IPS-NIHi11 (cell line): ENCODE measurements around the gene CHI3L1.
A peak's percentile ranks its signal among the peaks of the same experiment; 100 is the strongest.

ENCODE experiments used
- DNase-seq: peaks from one replicate; pipeline ENCODE4 v3.0.0; 2012; ENCODE audit warnings: mixed read lengths, low spot score

CHI3L1 gene

GRCh38 chr1:203151362-203152157 is 34.9 kb downstream of the CHI3L1 start:
- no peak for DNase-seq

- DNase-seq: no peak
These were observed 35.8 kb downstream of the CHI3L1 start for GRCh38 chr1:203150511-203151297.

DNA sequence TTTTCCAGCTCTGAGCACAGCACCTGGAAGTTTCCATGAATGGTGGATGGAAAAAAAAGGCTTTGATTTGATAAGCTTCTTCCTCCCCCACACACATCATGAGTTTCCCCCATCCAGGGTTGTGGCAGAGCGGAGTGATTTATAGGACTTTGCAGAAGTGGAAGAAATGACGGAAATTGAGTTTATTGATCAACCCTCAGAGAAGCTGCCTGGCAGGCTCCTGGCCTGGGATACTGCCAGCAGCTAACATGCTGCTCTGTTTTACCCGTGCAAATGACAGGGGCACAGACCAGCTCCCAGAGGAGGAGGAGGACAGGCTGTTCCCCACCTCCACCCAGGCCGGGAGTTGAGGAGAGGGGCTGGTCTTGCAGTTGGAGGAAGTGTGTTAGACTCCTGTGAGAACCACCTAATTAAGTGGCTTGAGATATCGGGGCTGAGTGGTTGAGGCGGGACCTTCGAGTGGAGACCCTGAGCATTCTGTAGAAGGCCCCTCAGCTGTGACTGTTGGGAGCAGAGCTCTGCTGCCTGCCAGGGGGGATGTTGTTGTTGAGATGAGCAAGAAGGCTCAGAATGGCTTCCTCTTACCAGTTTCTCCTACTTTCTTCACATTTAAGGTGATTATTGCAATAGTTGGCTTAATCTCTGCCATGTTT is 37.2 kb downstream of the CHI3L1 start:
- no peak for DNase-seq

GRCh38 chr1:203148579-203148978 is 37.9 kb downstream of the CHI3L1 start:
- DNase-seq: no peak

DNA sequence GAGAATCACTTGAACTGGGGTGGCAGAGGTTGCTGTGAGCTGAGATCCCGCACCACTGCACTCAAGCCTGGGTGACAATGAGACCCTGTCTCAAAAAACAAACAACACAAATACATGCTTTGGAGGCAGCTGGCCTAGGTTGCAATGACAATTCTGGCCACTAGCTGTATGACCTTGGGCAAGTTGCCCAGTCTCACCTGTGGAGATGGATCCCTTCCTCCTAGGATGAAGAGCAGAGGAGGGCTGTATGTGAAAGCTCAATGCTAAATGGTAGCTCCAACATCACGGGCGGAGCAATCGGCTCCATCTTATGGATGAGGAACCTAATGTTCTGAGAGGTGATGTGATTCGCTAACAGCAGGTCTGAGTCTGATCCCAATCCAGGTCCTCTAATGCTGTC is 38.4 kb downstream of the CHI3L1 start:
- DNase-seq: peak; percentile 65

- DNase-seq: no peak
These were observed 39.1 kb downstream of the CHI3L1 start for GRCh38 chr1:203147376-203147775.

GRCh38 chr1:203146537-203146936 is 40.0 kb downstream of the CHI3L1 start:
- no peak for DNase-seq

- no peak for DNase-seq
These were observed 40.5 kb downstream of the CHI3L1 start for GRCh38 chr1:203146042-203146369.

DNA sequence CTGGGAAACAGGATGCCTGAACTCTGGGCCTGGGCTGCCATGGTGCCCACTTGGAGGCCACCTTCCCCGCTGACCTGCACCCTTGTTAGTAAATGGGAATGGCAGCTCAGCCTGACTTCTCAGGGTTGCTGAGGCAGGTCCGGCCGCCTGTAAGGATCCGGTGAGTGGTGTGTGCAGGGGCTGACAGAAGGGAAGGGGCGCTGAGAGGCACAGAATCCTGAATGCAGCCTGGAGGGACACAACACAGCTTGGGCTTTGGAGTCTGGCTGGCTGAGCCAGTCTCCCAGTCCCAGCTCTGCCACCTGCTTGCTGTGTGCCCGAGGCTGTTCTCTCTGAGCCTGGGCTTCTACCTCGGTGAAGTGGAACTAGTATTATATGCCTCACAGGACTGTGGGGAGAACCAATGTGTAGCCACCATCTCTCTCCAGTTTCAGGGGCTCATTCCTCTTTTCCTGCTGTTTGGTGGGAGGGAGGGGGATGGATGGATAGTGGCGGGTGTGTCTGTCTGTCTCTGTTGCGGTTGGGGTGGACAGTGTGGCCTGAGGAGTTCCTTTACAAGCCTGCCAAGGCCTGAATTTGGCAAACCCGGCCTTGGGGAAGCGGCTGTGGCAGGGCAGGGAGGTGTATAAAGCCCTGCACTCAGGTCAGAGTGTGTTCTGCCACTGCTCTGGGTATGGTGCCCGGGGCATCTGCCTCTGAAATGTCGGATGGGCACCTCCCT is 41.0 kb downstream of the CHI3L1 start:
- DNase-seq: no peak

DNA sequence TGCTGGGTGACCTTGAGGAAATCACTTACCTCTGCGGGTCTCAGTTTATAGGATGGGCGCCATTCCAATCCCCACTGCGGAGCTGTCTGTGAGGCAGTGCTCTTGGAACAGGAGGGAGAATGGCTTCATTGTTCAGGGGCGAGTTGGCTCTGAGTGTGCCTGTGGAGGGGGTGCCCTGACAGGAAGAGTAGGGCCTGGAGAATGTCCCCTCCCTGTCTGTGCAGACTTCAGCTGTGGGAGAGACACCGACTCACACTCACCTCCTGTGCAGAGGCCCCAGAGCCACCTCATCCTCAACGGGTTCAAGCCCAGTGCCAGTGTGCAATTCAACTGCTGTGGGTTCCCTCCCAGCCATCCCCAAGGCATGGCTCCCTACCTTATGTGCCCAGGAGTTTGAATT is 41.8 kb downstream of the CHI3L1 start:
- DNase-seq: no peak

DNA sequence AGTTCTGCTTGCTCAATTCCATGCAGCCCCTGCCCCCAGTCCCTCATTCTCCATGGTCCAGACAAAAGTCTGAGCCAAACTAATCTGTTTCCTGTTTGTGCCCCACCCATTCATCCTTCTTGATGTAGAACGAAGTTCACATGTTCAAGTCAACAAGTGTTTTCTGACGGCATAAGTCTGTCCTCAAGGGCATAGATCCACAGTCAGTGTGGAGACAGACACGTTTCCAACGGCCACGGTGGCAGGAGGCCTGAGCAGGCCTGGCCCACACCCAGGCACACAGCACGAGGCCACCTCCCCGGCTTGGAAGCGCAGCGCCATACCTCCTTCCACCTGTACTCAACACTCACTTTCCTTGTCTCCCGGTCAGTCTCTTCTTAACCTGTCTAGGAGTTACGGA is 42.9 kb downstream of the CHI3L1 start:
- DNase-seq: no peak

GRCh38 chr1:203142684-203143408 is 43.7 kb downstream of the CHI3L1 start:
- DNase-seq: no peak

DNA sequence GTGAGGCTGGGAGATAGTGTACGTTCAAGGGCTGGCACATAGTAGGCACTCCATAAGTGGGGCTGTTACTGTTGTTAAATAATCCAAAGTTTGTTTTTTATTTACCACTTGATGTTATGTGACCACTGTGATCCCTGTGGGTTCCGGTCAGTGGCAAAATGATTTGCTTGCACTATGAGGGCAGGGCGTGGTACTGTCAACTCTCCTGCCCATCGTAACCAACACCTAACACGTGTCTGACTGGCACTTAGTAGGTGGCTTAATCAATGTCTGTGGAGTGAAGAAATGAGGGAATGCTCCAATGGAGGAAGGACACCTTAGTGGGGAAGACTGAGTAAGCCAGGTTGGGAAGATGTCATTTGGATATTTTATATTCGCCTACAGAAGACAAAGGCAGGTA is 44.4 kb downstream of the CHI3L1 start:
- no peak for DNase-seq

DNA sequence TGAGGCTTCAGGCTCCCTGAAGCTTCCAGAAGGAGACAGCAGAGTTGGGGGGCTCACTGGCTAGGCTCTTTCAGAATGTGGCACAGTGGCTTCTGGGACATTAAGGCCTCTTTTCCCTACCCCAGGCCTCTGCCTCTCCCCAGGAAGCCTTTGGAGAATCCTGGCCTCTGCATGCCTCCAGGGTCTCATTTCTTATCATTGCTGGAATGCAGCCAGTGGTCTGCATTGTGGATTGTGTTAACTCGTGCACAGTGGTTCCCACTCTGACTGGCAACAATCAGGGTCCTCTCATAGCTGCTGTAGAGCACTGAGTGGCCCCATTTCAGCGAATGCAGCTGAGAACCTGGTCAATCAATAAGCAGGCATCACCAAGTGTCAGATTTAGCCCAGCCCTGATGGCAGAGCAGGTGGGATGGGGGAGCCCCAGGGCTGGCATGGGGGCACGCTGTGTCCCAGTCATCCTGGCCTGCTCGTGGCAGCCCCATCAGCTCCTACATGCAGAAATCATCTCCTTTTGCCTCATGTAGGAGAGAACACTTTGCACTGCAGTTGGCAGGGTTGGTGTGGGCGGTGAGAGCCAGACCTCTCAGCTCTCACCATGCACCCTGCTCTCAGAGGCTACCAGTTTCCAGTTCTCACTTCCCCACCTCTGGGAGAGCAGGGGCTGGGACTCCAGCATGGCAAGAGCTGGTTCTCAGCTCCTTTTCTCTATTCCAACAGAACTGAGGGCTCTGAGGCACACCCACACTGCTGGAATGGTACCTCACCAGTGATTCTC is 45.6 kb downstream of the CHI3L1 start:
- DNase-seq: no peak

DNA sequence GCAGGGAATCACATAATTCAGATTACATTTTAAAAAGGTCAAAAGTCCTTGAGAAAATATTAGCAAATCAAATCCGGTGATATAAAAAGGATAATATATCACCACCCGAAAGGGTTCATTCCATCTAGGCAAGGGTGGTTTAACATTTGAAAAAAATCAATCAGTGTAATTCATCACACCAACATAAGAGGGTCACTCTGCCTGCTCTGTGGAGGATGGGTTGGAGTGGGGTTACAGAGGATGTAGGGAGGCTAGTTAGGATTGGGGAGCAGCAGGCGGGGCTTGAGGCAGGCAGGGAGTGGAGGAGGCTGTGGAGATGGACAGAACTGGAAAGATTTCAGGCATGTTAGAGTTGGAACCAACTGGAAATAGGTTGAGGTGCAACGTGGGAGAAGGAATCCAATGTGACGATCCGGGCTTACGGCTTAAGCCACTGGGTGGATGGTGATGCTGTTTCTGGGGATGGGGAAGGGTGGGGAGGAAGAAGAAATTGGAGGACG is 46.5 kb downstream of the CHI3L1 start:
- DNase-seq: no peak

- DNase-seq: no peak
These were observed 48.4 kb downstream of the CHI3L1 start for GRCh38 chr1:203138066-203138465.

DNA sequence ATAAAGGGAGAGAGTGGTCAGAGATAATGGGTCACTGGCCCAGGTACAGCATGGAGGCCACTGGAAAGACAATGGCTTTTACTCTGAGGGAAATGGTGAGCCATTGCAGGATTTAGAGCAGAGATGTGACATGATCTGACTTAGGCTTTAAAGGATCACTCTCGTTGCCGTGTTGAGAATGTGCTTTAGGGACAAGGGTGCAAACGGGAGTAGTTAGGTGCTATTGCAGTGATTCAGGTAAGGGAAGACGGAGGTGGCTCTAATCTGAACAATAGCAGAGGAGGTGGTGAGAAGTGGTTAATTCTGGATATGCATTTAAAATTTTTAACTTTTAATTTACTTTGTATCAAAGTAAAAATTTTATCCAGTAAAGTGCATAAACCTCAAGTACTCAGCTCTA is 49.2 kb downstream of the CHI3L1 start:
- no peak for DNase-seq

GRCh38 chr1:203136409-203137042 is 50.0 kb downstream of the CHI3L1 start:
- no peak for DNase-seq

DNA sequence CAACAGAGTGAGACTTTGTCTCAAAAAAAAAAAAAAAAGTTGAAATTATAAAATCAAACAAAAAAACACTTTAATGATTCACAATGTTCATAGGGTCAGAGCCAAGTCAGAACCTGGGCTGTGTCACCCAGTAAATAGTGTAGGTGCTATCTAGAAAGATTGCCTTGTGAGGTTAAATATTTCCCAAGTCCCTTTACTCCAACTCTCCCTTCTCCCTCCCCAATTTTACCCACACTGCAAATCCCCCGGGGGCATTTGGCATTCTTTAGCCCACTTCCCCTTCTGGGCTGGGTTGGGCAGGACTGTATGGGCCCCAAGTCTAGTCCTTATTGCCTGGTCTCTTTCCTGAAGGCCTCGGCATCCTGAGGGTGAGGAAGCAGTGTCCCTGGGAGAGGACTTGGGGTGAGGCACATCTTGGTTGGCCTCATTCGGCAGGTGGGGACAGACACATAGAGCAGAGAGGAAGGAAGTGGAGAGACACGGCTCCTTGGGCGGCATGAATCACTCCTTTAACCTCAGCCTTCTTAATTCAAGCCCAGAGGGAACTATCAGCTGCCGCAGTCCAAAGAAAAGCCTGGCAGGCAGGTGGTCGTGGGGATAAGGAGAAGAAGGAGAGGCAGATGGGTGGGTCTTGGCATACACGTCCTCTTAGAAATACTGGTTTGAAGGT is 50.7 kb downstream of the CHI3L1 start:
- no peak for DNase-seq
